HEK293 (cell line): Measurements from ENCODE around the gene CSF2RB.

Source experiments
- CTCF ChIA-PET: fragments of 350-600 bp; formaldehyde crosslinking; extraction: SDS; loops from one replicate; lab custom pipeline; 2021; ENCODE audit warnings: antibody characterized with exemption; lab: Yijun Ruan, JAX
- POLR2A ChIA-PET: fragments of 300-600 bp; formaldehyde crosslinking; extraction: SDS; loops from one replicate; lab custom pipeline; 2020; ENCODE audit warnings: antibody characterized with exemption, inconsistent platforms; lab: Yijun Ruan, JAX
- H3K27ac ChIP-seq: fragments of 200-500 bp; sonication (Bioruptor generic); 2 replicates; pipeline ENCODE4 v1.5.1; 2014; ENCODE audit warnings: low read depth, low read length, control low read depth, inconsistent platforms; ENCODE audit errors: extremely low read depth
- H3K36me3 ChIP-seq, 2 experiments: fragments of 200-500 bp in 1 of 2; sonication (Bioruptor generic) in 1 of 2; 1 replicate in 1 of 2; 2 replicates in 1 of 2; pipeline ENCODE4 v1.5.1; 2014 to 2017; ENCODE audit warnings: inconsistent platforms in 2 of 2, low read length in 2 of 2; ENCODE audit not compliant: control insufficient read depth in 2 of 2, insufficient read depth in 1 of 2
- H3K4me1 ChIP-seq: fragments of 200-500 bp; sonication (Bioruptor generic); 2 replicates; pipeline ENCODE4 v1.5.1; 2014; ENCODE audit warnings: mild to moderate bottlenecking, low read length, inconsistent platforms; ENCODE audit not compliant: control insufficient read depth, insufficient read depth
- H3K4me3 ChIP-seq: 2 replicates; pipeline ENCODE4 v1.5.1; 2011; ENCODE audit warnings: low read depth, mild to moderate bottlenecking, control low read depth, low read length, moderate library complexity
- H3K9me3 ChIP-seq: fragments of 200-500 bp; sonication (Bioruptor generic); 2 replicates; pipeline ENCODE4 v1.5.1; 2014; ENCODE audit warnings: low read depth, low read length, inconsistent platforms; ENCODE audit not compliant: control insufficient read depth, insufficient read depth
- GLI2 ChIP-seq: fragments of 450-650 bp; formaldehyde crosslinking; IDR thresholded peaks from 2 replicates; pipeline ENCODE4; 2017; ENCODE audit warnings: missing biosample characterization, missing genetic modification characterization, low read depth, borderline replicate concordance
- MYNN ChIP-seq: fragments of 450-650 bp; formaldehyde crosslinking; IDR thresholded peaks from 2 replicates; pipeline ENCODE4 v1.5.1; 2016; ENCODE audit warnings: missing biosample characterization, missing genetic modification characterization, borderline replicate concordance
- TCF7L2 ChIP-seq: IDR thresholded peaks from 2 replicates; pipeline ENCODE4 v1.6.1; 2011; ENCODE audit warnings: low read depth, mild to moderate bottlenecking, inconsistent platforms, low read length, moderate library complexity, borderline replicate concordance
- ZBTB17 ChIP-seq: fragments of 450-650 bp; formaldehyde crosslinking; IDR thresholded peaks from 2 replicates; pipeline ENCODE4 v1.5.1; 2016; ENCODE audit warnings: missing biosample characterization, missing genetic modification characterization
- ZFP41 ChIP-seq: fragments of 450-650 bp; formaldehyde crosslinking; IDR thresholded peaks from 2 replicates; pipeline ENCODE4 v1.5.1; 2016; ENCODE audit warnings: missing biosample characterization, missing genetic modification characterization, borderline replicate concordance
- ZNF133 ChIP-seq: fragments of 450-650 bp; formaldehyde crosslinking; IDR thresholded peaks from 2 replicates; pipeline ENCODE4 v1.5.1; 2016; ENCODE audit warnings: missing biosample characterization, missing genetic modification characterization
- ZNF202 ChIP-seq: fragments of 450-650 bp; formaldehyde crosslinking; IDR thresholded peaks from 2 replicates; pipeline ENCODE4 v1.5.1; 2016; ENCODE audit warnings: missing biosample characterization, missing genetic modification characterization, borderline replicate concordance
- ZNF266 ChIP-seq: fragments of 450-650 bp; formaldehyde crosslinking; IDR thresholded peaks from 2 replicates; pipeline ENCODE4 v1.5.1; 2016; ENCODE audit warnings: missing biosample characterization, missing genetic modification characterization, low read depth
- ZNF292 ChIP-seq: fragments of 450-650 bp; formaldehyde crosslinking; IDR thresholded peaks from 2 replicates; pipeline ENCODE4 v1.5.1; 2016; ENCODE audit warnings: low read depth, missing biosample characterization, missing genetic modification characterization, borderline replicate concordance
- ZNF362 ChIP-seq: fragments of 450-650 bp; formaldehyde crosslinking; IDR thresholded peaks from 2 replicates; pipeline ENCODE4 v1.5.1; 2016; ENCODE audit warnings: missing biosample characterization, missing genetic modification characterization
- ZNF623 ChIP-seq: fragments of 450-650 bp; formaldehyde crosslinking; IDR thresholded peaks from 2 replicates; pipeline ENCODE4 v1.5.1; 2016; ENCODE audit warnings: missing biosample characterization, missing genetic modification characterization
- ZNF677 ChIP-seq: fragments of 450-650 bp; IDR thresholded peaks from 2 replicates; pipeline ENCODE4 v1.5.0; 2018; ENCODE audit warnings: missing biosample characterization, mild to moderate bottlenecking, missing genetic modification characterization, moderate library complexity
- ZNF776 ChIP-seq: fragments of 450-650 bp; formaldehyde crosslinking; IDR thresholded peaks from 2 replicates; pipeline ENCODE4 v1.5.0; 2017; ENCODE audit warnings: missing biosample characterization, missing genetic modification characterization, borderline replicate concordance
- ZSCAN23 ChIP-seq: fragments of 450-650 bp; formaldehyde crosslinking; IDR thresholded peaks from 2 replicates; pipeline ENCODE4 v1.5.1; 2016; ENCODE audit warnings: missing biosample characterization, missing genetic modification characterization
- TF ChIP-seq, protein P1 (sequence below): fragments of 450-650 bp; formaldehyde crosslinking; conservative IDR thresholded peaks from 2 replicates; pipeline ENCODE4 v1.5.1; 2016; ENCODE audit warnings: low read depth, missing biosample characterization, missing genetic modification characterization
- TF ChIP-seq, protein P2 (sequence below): fragments of 450-650 bp; formaldehyde crosslinking; IDR thresholded peaks from 2 replicates; pipeline ENCODE4 v1.5.1; 2016; ENCODE audit warnings: missing biosample characterization, missing genetic modification characterization
- TF ChIP-seq, protein P3 (sequence below): fragments of 450-650 bp; formaldehyde crosslinking; IDR thresholded peaks from 2 replicates; pipeline ENCODE4 v1.5.1; 2016; ENCODE audit warnings: missing biosample characterization, missing genetic modification characterization

CSF2RB gene

GRCh38 chr22:36912694-36913426 is 568 bp upstream of the CSF2RB start:
- ChIA-PET POLR2A (no interaction called here), CTCF (no interaction called here)
- Histone ChIP-seq H3K9me3 (no peaks in the 10 kb centered on the region), H3K36me3 (no peaks in the 10 kb centered on the region), H3K27ac (no peak overlapping the region), H3K4me3 (no peak overlapping the region), H3K4me1 (no peaks in the 10 kb centered on the region)
- TF ChIP-seq ZSCAN23 (tag by site-specific recombination) (no peak), GLI2 (tag by site-specific recombination) (no peak), ZNF133 (tag by site-specific recombination) (no peak), ZNF623 (no peak), ZNF677 (tag by site-specific recombination) (no peak), ZNF202 (tag by site-specific recombination) (no peak), ZNF266 (tag by site-specific recombination) (no peak), ZBTB17 (tag by site-specific recombination) (no peak), ZNF292 (no peak)
- TF ChIP-seq, protein P1, sequence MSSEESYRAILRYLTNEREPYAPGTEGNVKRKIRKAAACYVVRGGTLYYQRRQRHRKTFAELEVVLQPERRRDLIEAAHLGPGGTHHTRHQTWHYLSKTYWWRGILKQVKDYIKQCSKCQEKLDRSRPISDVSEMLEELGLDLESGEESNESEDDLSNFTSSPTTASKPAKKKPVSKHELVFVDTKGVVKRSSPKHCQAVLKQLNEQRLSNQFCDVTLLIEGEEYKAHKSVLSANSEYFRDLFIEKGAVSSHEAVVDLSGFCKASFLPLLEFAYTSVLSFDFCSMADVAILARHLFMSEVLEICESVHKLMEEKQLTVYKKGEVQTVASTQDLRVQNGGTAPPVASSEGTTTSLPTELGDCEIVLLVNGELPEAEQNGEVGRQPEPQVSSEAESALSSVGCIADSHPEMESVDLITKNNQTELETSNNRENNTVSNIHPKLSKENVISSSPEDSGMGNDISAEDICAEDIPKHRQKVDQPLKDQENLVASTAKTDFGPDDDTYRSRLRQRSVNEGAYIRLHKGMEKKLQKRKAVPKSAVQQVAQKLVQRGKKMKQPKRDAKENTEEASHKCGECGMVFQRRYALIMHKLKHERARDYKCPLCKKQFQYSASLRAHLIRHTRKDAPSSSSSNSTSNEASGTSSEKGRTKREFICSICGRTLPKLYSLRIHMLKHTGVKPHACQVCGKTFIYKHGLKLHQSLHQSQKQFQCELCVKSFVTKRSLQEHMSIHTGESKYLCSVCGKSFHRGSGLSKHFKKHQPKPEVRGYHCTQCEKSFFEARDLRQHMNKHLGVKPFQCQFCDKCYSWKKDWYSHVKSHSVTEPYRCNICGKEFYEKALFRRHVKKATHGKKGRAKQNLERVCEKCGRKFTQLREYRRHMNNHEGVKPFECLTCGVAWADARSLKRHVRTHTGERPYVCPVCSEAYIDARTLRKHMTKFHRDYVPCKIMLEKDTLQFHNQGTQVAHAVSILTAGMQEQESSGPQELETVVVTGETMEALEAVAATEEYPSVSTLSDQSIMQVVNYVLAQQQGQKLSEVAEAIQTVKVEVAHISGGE (tag by site-specific recombination), result no peak

- Histone ChIP-seq H3K36me3 (no peaks in the 10 kb centered on the region), H3K4me3 (no peak overlapping the region), H3K4me1 (no peaks in the 10 kb centered on the region), H3K9me3 (no peaks in the 10 kb centered on the region), H3K27ac (no peak overlapping the region)
- CTCF ChIA-PET, result interaction anchor here (0.7 to 1.0 kb wide), 3 partner anchors 55 to 345 kb away, joined by 3 to 4 read pairs (median 3); no protein-coding TSS in a partner anchor
- no peak for TF ChIP-seq ZFP41
- TF ChIP-seq, protein P2, sequence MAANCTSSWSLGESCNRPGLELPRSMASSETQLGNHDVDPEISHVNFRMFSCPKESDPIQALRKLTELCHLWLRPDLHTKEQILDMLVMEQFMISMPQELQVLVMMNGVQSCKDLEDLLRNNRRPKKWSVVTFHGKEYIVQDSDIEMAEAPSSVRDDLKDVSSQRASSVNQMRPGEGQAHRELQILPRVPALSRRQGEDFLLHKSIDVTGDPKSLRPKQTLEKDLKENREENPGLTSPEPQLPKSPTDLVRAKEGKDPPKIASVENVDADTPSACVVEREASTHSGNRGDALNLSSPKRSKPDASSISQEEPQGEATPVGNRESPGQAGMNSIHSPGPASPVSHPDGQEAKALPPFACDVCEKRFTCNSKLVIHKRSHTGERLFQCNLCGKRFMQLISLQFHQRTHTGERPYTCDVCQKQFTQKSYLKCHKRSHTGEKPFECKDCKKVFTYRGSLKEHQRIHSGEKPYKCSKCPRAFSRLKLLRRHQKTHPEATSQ, result no peak
- TF ChIP-seq ZNF362 (tag by site-specific recombination), result no peak
- TF ChIP-seq MYNN, result no peak
- TF ChIP-seq, protein P3, sequence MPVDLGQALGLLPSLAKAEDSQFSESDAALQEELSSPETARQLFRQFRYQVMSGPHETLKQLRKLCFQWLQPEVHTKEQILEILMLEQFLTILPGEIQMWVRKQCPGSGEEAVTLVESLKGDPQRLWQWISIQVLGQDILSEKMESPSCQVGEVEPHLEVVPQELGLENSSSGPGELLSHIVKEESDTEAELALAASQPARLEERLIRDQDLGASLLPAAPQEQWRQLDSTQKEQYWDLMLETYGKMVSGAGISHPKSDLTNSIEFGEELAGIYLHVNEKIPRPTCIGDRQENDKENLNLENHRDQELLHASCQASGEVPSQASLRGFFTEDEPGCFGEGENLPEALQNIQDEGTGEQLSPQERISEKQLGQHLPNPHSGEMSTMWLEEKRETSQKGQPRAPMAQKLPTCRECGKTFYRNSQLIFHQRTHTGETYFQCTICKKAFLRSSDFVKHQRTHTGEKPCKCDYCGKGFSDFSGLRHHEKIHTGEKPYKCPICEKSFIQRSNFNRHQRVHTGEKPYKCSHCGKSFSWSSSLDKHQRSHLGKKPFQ (tag by site-specific recombination), result no peak
- TF ChIP-seq TCF7L2, result no peak
- TF ChIP-seq ZNF776 (tag by site-specific recombination), result no peak
- POLR2A ChIA-PET, result no interaction called here
Observed at GRCh38 chr22:36914390-36914752, 943 bp downstream of the CSF2RB start.
